ENCODE results near the gene NALCN. TPM values are rescaled to one million over a fixed set of nuclear protein-coding genes. Genes with fewer than 3 reads are reported as not detected.
A peak's percentile ranks its signal among the peaks of the same experiment; 100 is the strongest.

Gene NALCN
- total RNA-seq, 1 donor from 2014 or later = 12.9 TPM

DNA sequence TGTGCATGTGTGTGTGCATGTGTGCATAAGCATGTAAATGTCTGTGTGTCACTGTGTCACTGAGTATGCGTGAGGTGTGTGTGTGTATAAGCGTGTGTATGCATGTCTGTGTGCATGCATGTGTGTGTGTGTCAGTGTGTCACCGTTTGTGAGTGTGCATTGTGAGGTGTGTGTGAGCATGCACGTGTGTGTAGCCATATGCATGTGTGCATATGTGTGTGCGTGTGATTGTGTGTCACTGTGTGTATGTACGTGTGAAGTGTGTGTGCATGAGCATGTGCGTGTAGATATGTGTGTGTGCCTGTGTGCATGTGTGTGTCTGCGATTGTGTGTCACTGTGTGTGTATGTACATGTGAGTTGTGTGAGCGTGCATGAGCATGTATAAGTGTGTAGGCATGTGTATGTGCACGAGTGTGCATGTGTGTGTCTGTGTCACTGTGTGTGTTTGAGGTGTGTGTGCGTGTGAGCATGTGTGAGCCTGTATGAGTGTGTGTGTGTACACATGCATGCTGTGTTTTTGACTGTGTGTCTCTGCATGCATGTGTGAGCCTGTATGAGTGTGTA lies 144.5 kb downstream of the NALCN start:
- no peak for DNase-seq

- DNase-seq = no peak
Observed at GRCh38 chr13:101267656-101268055, 148.7 kb downstream of the NALCN start.

DNA sequence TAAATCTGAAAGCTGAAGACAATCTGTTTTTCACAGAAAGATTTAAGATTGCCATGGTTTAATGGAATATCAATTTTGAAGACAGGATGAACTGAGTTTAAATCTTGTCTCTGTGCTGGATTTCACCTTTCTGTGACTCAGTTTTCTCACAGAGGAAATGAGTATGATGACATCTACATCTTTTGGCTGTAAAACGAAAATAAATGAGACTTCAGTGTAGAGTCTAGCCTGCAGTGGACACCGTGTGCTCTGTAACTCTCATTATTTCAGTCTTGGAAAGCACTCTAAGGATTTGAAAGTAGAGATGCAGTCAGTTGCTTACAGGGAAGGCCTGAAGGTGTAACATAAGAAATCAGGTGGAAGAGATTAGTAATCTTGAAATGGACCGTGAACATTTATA lies 150.4 kb downstream of the NALCN start:
- no peak for DNase-seq

GRCh38 chr13:101264931-101265330 lies 151.4 kb downstream of the NALCN start:
- DNase-seq = no peak

DNA sequence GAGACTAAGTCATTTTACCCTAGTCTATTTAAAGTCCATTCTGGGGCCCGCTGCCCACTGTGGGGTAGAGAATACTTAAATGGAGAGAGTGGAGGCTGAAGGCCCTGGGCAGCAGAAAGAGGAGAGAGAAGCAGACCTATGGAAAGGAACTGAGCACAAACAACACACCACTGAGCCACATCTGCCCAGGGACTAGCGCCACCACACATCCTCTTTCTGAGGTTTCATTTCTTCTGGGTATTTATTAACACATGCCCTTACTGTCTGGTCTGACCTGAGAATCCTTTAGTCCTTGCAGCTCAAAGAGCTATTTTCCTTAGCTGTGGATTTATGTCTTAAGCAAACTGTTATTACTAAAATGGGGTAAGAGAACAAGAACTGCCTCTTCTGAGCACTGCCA lies 154.0 kb downstream of the NALCN start:
- no peak for DNase-seq

- DNase-seq = no peak
Observed at GRCh38 chr13:101258509-101258908, 157.8 kb downstream of the NALCN start.

GRCh38 chr13:101258071-101258470 lies 158.2 kb downstream of the NALCN start:
- peak; percentile 85 for DNase-seq

DNA sequence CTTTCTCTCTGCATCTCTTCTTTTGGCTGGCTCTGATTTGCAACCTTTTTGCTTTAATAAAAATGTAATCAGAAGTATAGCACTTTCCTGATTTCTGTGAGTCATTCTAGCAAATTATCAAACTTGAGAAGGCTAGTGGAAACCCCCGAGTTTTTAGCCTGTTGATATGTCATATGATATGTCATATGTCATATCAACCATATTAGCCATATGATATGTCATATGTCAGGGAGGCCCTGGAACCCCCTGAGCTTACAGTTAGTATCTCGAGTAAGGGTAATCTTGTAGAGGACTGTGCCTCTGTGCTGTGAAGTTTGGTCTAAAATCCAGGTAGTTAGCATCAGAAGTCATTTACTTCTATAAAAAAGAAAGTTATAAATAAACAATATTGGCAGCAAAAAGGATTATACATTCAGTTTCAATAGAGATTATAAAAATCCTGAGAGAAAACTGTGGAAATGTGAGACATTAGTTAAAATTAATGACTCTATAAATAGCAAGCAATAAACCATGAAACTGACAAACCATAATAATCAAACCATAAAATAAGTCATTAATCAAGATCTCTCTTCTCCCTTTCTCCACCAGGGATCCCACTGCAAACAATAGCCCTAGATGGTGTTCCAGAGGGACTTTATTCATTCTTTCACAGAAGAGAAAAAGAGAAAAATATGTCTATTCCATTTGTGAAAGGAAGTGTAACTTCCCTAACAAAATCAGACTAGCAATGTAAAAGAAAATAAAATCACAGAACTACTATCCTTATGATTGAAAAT lies 167.4 kb downstream of the NALCN start:
- no peak for DNase-seq

DNA sequence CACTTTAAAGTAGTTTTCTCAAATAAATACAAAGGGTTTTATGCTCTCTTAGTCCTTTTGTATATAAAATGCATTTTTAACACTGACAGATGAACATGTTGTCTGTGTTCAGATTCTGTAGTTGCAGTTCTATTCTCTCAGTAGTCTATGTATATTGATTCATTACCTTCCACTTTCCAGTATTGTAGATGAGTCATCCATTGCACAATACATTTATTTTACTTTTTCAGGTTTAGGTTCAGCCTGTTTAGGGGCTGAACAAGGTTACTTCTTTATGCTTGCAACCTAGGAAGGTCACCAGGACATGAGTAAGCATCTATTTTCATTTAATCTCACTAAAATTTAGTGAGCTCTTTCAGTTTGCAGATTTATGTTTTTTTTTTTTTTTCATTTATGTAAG lies 173.6 kb downstream of the NALCN start:
- DNase-seq = no peak

DNA sequence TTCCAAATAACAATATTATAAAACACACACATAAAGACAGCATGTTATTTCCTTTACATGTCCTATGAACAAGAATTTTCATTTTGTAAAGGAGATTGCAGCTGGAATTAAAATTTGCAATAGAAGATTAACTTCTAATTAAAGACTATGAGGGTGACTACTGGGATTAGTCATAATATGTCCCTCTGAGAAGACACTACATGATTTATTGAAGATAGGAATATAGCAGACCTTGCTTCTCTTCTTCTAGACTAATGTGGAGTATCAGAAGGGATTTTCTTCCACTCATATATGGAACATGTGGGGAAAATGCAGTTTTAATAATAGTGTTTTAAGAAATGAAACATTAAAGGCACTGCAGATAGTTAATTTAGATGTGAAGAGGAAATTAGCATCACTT lies 177.8 kb downstream of the NALCN start:
- no peak for DNase-seq

- no peak for DNase-seq
Observed at GRCh38 chr13:101231751-101232428, 184.4 kb downstream of the NALCN start.

GRCh38 chr13:101230271-101230890 lies 185.9 kb downstream of the NALCN start:
- no peak for DNase-seq

GRCh38 chr13:101219609-101220265 lies 196.6 kb downstream of the NALCN start:
- DNase-seq = no peak

DNA sequence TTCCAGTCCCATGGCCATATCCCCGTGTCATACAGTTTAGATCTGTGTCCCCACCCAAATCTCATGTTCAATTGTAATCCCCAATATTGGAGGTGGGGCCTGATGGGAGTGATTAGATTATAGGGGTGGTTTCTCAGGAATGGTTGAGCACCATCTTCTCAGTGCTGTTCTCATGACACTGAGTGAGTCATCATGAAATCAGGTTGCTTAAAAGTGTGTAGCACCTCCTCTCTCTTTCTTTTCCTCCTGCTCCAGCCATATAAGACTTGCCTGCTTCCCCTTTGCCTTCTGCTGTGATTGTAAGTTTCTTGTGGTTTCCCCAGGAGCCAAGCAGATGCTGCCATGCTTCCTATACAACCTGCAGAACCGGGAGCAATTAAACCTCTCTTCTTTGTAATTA lies 197.8 kb downstream of the NALCN start:
- no peak for DNase-seq

- DNase-seq = no peak
Observed at GRCh38 chr13:101217086-101217485, 199.2 kb downstream of the NALCN start.

DNA sequence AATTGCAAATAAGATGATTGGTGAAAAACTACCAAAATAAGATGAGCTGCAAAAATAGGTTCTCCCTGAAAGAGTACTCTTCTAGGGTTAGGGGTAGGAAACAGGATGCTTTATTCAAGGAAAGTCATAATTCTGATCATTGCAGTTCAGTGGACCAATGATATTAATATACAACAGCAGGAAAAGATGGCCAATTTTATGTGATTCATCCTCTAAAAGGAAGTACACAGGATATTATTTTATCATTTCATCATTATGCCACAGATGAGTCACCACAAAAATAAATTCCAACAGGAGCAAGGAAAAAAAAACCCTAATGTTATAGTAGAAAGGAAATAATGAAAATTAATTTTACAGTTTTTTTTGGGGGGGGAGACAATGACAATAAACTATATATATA lies 205.0 kb downstream of the NALCN start:
- peak; percentile 53 for DNase-seq

GRCh38 chr13:101210774-101211173 lies 205.5 kb downstream of the NALCN start:
- peak; percentile 34 for DNase-seq

DNA sequence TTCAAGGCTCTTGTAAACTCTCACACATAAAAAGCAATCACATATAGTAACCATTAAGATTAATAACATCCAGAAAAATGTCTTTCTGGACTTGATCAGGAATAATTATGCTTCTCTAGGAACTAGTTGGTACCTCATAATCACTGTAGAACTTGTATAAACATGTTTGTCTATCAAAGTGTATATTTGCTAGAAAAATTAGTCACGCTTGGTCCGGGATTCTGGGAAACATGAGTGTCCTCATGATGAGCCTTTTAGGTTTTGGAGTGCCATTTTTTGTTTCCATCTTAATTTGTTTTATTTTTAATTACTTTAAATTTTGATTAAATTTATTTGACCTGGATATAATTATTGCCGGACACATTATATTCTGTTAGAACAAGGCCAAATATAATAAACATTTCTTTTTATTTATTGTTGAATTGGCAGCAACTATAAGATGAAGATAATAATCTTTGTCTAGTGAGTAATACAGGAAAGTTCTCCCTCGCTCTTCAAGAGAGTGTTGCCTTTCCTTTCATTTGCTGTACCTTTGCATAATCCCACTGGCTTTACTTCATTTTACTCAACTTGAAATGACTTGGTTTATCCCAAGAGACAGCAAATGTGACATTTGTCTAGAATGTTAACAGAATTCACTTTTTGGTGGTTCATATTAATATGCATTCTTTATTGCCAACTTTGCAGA lies 207.0 kb downstream of the NALCN start:
- DNase-seq = no peak

GRCh38 chr13:101205408-101205807 lies 210.9 kb downstream of the NALCN start:
- no peak for DNase-seq

- DNase-seq = no peak
Observed at GRCh38 chr13:101204270-101205020, 211.9 kb downstream of the NALCN start.

DNA sequence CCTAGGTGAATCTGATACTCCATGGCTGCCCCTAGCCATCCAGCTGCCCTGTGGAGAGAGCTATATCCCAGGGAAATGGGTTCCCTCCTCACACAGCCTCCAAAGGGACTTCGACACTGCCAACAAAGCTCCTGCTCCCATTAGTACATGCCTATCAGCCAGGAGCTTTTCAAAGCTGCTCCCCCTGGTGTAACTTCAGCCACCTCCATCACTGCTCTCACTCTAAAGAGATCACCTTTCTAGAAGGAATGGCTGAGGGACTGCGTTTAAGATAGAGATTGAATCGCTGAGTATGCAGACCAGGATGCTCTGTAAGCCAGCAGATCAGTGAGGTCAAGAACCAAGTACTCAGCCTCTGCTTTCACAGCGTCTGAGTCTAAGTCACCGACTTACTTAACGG lies 213.7 kb downstream of the NALCN start:
- no peak for DNase-seq

GRCh38 chr13:101190976-101191375 lies 225.3 kb downstream of the NALCN start:
- no peak for DNase-seq

All from dermis blood vessel endothelial cell (primary cell).